SU-DHL-6 (cell line): Measurements from ENCODE around the gene FGF19.

ENCODE experiments used
- CTCF ChIP-seq: fragments of 200-600 bp; sonication (generic); IDR thresholded peaks from one replicate; pipeline ENCODE4 v1.5.1; 2017; ENCODE audit warnings: antibody characterized with exemption, mild to moderate bottlenecking, low read length, moderate library complexity; ENCODE audit not compliant: insufficient read depth, poor library complexity, severe bottlenecking
- EZH2phosphoT487 ChIP-seq: fragments of 200-600 bp; sonication (generic), shearing (Covaris generic); conservative IDR thresholded peaks from 2 replicates; pipeline ENCODE4 v1.6.1; 2018; ENCODE audit warnings: mild to moderate bottlenecking, antibody characterized with exemption, low read length, moderate library complexity, mixed read lengths

GRCh38 chr11:69659591-69659990, 44.2 kb downstream of the FGF19 start:
- TF ChIP-seq CTCF (no peak), EZH2phosphoT487 (no peak)
